HUES48 (cell line): ENCODE results near the gene DDN.

Experiments used
- H3K27ac ChIP-seq: one replicate; pipeline ENCODE4 v1.7.0; 2013; ENCODE audit warnings: low read depth, low read length, inconsistent platforms
- H3K27me3 ChIP-seq: 2 replicates; pipeline ENCODE4 v1.6.1; 2013; ENCODE audit warnings: mild to moderate bottlenecking, low read length; ENCODE audit not compliant: control insufficient read depth, insufficient read depth
- H3K36me3 ChIP-seq: 2 replicates; pipeline ENCODE4 v1.6.1; 2013; ENCODE audit warnings: low read length; ENCODE audit not compliant: control insufficient read depth, insufficient read depth
- H3K4me1 ChIP-seq: 2 replicates; pipeline ENCODE4 v1.6.1; 2013; ENCODE audit warnings: mild to moderate bottlenecking, low read length; ENCODE audit not compliant: control insufficient read depth, insufficient read depth
- H3K4me3 ChIP-seq: 2 replicates; pipeline ENCODE4 v1.5.1; 2013; ENCODE audit warnings: mild to moderate bottlenecking, low read depth, low read length
- H3K9ac ChIP-seq: 2 replicates; pipeline ENCODE4 v1.6.1; 2013; ENCODE audit warnings: mild to moderate bottlenecking, low read depth, low read length, moderate library complexity
- H3K9me3 ChIP-seq: 2 replicates; pipeline ENCODE4 v1.6.1; 2013; ENCODE audit warnings: low read length; ENCODE audit not compliant: control insufficient read depth, insufficient read depth

The DDN gene

GRCh38 chr12:48991247-48992050 is 7.7 kb downstream of the DDN start:
- Histone ChIP-seq H3K4me3 (no peak overlapping the region), H3K36me3 (no peaks in the 10 kb centered on the region), H3K9ac (no peak overlapping the region), H3K27ac (no peak overlapping the region), H3K4me1 (no peaks in the 10 kb centered on the region), H3K27me3 (peaks cover 69% of the 10 kb centered on the region), H3K9me3 (no peaks in the 10 kb centered on the region)

GRCh38 chr12:48990552-48990951 is 8.6 kb downstream of the DDN start:
- no peak overlapping the region for H3K9ac ChIP-seq
- H3K27ac ChIP-seq = no peak overlapping the region
- peaks cover 69% of the 10 kb centered on the region for H3K27me3 ChIP-seq
- no peaks in the 10 kb centered on the region for H3K36me3 ChIP-seq
- no peak overlapping the region for H3K4me3 ChIP-seq
- no peaks in the 10 kb centered on the region for H3K9me3 ChIP-seq
- H3K4me1 ChIP-seq = no peaks in the 10 kb centered on the region

DNA sequence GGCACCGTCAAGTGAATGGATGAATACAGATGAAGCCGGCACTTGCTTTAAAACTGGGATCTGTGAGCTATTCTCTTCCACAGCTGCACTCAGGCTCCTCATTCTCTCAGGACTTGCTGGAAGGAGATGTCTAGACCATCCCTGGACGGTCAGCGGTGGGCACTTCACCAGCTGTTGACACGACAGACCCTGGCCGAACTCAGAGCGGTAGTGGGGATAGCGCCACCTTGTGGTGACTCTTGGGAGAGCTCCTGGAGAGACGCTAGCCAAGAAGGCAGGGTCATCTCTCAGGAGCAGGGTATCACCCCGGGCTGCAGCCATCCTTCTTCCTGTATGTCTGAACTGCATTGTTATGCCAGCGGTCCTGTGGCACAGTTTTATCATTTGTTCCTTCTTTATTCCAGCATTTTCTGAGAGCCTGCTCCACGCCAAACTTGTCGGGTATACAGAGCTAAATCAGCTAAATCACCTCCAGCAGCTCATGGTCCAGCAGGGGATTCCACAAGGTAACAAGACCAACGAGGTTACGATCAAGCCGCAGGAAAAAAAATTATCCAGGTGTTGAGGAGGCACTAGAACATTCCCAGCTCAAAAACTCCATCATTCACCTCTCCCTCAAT is 11.0 kb downstream of the DDN start:
- Histone ChIP-seq H3K9me3 (no peaks in the 10 kb centered on the region), H3K9ac (no peak overlapping the region), H3K4me1 (no peaks in the 10 kb centered on the region), H3K36me3 (no peaks in the 10 kb centered on the region), H3K4me3 (no peak overlapping the region), H3K27me3 (peaks cover 70% of the 10 kb centered on the region), H3K27ac (no peak overlapping the region)

DNA sequence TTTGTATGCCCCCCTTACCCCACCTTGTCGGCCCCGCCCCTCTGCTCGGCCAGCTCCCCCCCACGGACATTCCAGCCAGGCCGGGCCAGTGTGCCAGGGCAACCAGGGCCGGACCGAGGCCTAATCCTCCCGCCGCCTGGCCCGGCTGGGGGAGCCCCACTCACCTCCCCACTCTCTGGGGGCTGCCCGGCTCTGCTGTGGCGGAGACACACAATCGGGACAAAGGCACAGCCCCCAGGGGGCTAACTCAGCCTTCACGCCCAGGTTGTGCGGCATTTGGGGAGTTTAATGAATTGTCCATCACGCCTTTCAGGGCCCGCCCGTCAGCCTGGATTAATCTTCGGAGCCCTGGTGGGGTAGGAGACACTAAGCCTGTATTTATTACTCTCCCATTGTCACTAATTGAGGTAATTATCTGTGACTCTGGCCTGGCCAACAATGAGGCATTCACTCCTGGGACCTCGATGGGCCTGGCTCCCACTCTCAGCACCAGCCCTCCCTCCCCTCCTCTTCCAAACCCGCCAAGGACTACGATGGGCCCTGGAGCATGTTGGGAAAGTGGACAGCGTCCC is 12.4 kb downstream of the DDN start:
- Histone ChIP-seq H3K4me1 (no peaks in the 10 kb centered on the region), H3K4me3 (no peak overlapping the region), H3K9me3 (no peaks in the 10 kb centered on the region), H3K36me3 (no peaks in the 10 kb centered on the region), H3K9ac (no peak overlapping the region), H3K27me3 (peaks cover 75% of the 10 kb centered on the region), H3K27ac (no peak overlapping the region)

GRCh38 chr12:48985901-48986300 is 13.3 kb downstream of the DDN start:
- Histone ChIP-seq H3K27ac (no peak overlapping the region), H3K36me3 (no peaks in the 10 kb centered on the region), H3K4me3 (no peak overlapping the region), H3K9ac (no peak overlapping the region), H3K4me1 (peaks cover 4% of the 10 kb centered on the region; the same call in 1 of the 2 replicates), H3K9me3 (no peaks in the 10 kb centered on the region), H3K27me3 (peaks cover 83% of the 10 kb centered on the region)

DNA sequence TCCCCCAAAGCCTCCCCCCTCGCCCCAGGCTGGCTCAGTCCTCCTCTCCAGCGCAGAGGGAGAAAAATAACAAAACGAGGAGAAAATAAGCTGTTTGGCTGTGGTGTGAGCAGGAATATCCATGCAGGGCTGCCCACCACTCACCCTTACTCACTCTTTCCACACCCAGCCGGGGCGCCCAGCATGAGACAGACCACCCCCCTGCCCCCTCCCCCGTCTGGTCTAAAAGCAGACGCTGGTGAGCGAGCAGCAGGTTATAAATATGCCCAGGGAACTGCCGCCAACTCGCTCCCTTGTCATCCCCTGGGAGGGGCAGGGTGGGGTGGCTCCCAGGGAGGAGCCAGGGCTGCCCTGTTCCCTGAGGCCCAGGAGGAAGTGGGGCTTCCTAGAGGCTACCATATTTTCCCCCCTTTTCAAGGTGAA is 13.7 kb downstream of the DDN start:
- Histone ChIP-seq H3K4me1 (peaks cover 7% of the 10 kb centered on the region; the same call in 1 of the 2 replicates), H3K4me3 (no peak overlapping the region), H3K27ac (no peak overlapping the region), H3K36me3 (no peaks in the 10 kb centered on the region), H3K9me3 (no peaks in the 10 kb centered on the region), H3K27me3 (peaks cover 83% of the 10 kb centered on the region), H3K9ac (no peak overlapping the region)

DNA sequence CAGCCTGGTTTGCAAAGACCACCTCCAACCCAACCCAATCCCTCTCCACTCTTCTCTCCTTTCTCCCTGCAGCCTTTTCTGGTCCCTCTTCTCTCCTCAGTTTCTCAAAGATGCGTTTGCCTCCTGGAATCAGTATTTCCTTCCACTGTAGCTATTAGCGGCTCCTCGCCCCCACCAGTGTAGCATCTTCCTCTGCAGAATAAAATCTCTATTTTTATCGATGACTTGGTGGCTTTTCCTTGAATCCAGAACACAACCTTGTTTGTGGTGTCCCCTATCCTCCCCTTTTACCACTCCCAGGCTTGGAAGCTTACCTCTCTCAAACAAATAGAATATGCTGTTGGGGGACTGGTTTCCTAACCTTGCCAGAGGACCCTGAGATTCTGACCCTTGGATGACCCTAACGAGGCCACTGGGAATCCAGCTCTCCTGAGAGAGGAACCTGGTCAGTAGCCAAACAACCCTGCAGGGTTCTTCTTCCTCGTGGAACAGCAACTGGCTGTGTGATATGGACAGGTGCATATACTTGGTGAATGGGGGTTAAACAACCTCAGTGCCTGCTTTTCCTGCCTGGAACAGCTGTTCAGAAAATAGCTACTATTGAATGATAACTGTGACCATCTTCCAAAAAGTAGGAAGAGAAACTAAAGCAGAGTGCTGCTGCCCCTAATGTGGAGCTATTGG is 16.6 kb downstream of the DDN start:
- H3K4me3 ChIP-seq = no peak overlapping the region
- H3K27ac ChIP-seq = no peak overlapping the region
- peaks cover 26% of the 10 kb centered on the region for H3K4me1 ChIP-seq
- peaks cover 98% of the 10 kb centered on the region for H3K27me3 ChIP-seq
- H3K36me3 ChIP-seq = no peaks in the 10 kb centered on the region
- H3K9me3 ChIP-seq = no peaks in the 10 kb centered on the region
- no peak overlapping the region for H3K9ac ChIP-seq

- Histone ChIP-seq H3K4me1 (peaks cover 26% of the 10 kb centered on the region), H3K4me3 (peak overlapping the region; percentile 59), H3K9me3 (no peaks in the 10 kb centered on the region), H3K27me3 (peaks cover 98% of the 10 kb centered on the region), H3K27ac (no peak overlapping the region), H3K36me3 (no peaks in the 10 kb centered on the region), H3K9ac (no peak overlapping the region)
Measured at GRCh38 chr12:48981757-48982157, 17.4 kb downstream of the DDN start.

DNA sequence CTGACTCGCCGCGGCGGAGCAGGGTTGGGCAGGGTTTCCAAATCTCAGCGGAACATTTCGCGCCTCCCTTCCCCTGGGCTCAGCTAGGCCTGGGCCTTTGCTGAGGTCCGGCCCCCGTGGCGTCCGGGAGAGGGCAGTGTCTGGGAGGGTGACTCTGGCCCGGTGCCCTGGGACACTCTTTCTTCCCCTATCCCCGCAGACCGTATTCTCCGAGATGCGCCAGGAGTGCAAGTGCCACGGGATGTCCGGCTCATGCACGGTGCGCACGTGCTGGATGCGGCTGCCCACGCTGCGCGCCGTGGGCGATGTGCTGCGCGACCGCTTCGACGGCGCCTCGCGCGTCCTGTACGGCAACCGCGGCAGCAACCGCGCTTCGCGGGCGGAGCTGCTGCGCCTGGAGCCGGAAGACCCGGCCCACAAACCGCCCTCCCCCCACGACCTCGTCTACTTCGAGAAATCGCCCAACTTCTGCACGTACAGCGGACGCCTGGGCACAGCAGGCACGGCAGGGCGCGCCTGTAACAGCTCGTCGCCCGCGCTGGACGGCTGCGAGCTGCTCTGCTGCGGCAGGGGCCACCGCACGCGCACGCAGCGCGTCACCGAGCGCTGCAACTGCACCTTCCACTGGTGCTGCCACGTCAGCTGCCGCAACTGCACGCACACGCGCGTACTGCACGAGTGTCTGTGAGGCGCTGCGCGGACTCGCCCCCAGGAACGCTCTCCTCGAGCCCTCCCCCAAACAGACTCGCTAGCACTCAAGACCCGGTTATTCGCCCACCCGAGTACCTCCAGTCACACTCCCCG is 18.0 kb downstream of the DDN start:
- Histone ChIP-seq H3K4me3 (peak overlapping the region; percentile 59), H3K9ac (no peak overlapping the region), H3K36me3 (no peaks in the 10 kb centered on the region), H3K27me3 (peaks cover 99% of the 10 kb centered on the region), H3K9me3 (no peaks in the 10 kb centered on the region), H3K4me1 (peaks cover 26% of the 10 kb centered on the region), H3K27ac (no peak overlapping the region)

DNA sequence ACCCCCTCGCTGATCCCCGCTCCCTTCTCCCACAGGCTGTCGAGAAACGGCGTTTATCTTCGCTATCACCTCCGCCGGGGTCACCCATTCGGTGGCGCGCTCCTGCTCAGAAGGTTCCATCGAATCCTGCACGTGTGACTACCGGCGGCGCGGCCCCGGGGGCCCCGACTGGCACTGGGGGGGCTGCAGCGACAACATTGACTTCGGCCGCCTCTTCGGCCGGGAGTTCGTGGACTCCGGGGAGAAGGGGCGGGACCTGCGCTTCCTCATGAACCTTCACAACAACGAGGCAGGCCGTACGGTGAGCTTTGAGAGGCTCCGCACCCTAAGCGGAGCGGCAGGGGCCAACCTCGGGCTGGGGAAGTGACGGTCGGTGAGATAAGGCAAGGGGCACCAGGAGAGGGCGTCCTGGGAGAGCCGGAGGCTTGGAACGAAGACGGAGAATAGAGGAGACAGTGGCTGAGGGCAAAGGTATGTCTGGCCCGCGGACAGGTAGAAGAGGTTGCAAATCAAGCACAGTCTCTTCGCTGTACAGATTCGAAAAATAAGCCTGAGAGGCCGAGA is 18.7 kb downstream of the DDN start:
- H3K4me1 ChIP-seq = peaks cover 26% of the 10 kb centered on the region
- H3K9ac ChIP-seq = no peak overlapping the region
- H3K9me3 ChIP-seq = no peaks in the 10 kb centered on the region
- no peak overlapping the region for H3K27ac ChIP-seq
- H3K36me3 ChIP-seq = no peaks in the 10 kb centered on the region
- H3K4me3 ChIP-seq = peak overlapping the region; percentile 59
- peaks cover 99% of the 10 kb centered on the region for H3K27me3 ChIP-seq
